WTC11 (cell line): ENCODE data around the gene SMC5. TPM values are rescaled to one million over a fixed set of nuclear protein-coding genes. Genes with fewer than 3 reads are reported as not detected.

Experiments
- AR ChIP-seq: fragments of 250-450 bp; sonication (Bioruptor Pico); IDR thresholded peaks from 2 replicates; pipeline ENCODE4 v1.9.0; 2021; ENCODE audit warnings: mild to moderate bottlenecking
- FOXP1 ChIP-seq: sonication (generic); formaldehyde crosslinking; IDR thresholded peaks from 2 replicates; pipeline ENCODE4 v1.8.0; 2022; ENCODE audit warnings: missing genetic modification reagents, mild to moderate bottlenecking, moderate library complexity, borderline replicate concordance
- FOXP4 ChIP-seq: sonication (generic); formaldehyde crosslinking; IDR thresholded peaks from 2 replicates; pipeline ENCODE4 v1.8.0; 2022; ENCODE audit warnings: mild to moderate bottlenecking, missing genetic modification reagents
- KAT7 ChIP-seq: sonication (generic); formaldehyde crosslinking; IDR thresholded peaks from 2 replicates; pipeline ENCODE4 v1.8.1; 2023; ENCODE audit warnings: missing genetic modification reagents, mild to moderate bottlenecking, borderline replicate concordance
- MLX ChIP-seq: sonication (generic); formaldehyde crosslinking; IDR thresholded peaks from 2 replicates; pipeline ENCODE4 v1.8.1; 2023; ENCODE audit warnings: mild to moderate bottlenecking, missing genetic modification reagents, moderate library complexity
- MXD4 ChIP-seq: fragments of 250-450 bp; sonication (Bioruptor Pico); IDR thresholded peaks from 2 replicates; pipeline ENCODE4 v1.8.0; 2021; ENCODE audit warnings: mild to moderate bottlenecking, moderate library complexity, borderline replicate concordance
- NFYB ChIP-seq: sonication (generic); formaldehyde crosslinking; conservative IDR thresholded peaks from 2 replicates; pipeline ENCODE4 v1.8.0; 2022; ENCODE audit warnings: low read depth, missing genetic modification reagents
- NR2C2 ChIP-seq: sonication (generic); formaldehyde crosslinking; IDR thresholded peaks from 2 replicates; pipeline ENCODE4 v1.8.0; 2022; ENCODE audit warnings: mild to moderate bottlenecking, missing genetic modification reagents
- PREB ChIP-seq: sonication (generic); formaldehyde crosslinking; IDR thresholded peaks from 2 replicates; pipeline ENCODE4 v1.8.1; 2022; ENCODE audit warnings: mild to moderate bottlenecking, missing genetic modification reagents, moderate library complexity, borderline replicate concordance
- SP1 ChIP-seq: sonication (generic); formaldehyde crosslinking; conservative IDR thresholded peaks from 2 replicates; pipeline ENCODE4 v1.8.1; 2022; ENCODE audit warnings: missing genetic modification reagents
- TEAD1 ChIP-seq: sonication (generic); formaldehyde crosslinking; IDR thresholded peaks from 2 replicates; pipeline ENCODE4 v1.8.0; 2022; ENCODE audit warnings: mild to moderate bottlenecking, missing genetic modification reagents
- USF1 ChIP-seq: sonication (generic); formaldehyde crosslinking; IDR thresholded peaks from 2 replicates; pipeline ENCODE4 v1.8.0; 2022; ENCODE audit warnings: mild to moderate bottlenecking, missing genetic modification reagents
- ZNF281 ChIP-seq: sonication (generic); formaldehyde crosslinking; IDR thresholded peaks from 2 replicates; pipeline ENCODE4 v1.8.0; 2023; ENCODE audit warnings: mild to moderate bottlenecking, missing genetic modification reagents
- ZNF425 ChIP-seq: fragments of 250-450 bp; sonication (Bioruptor Pico); conservative IDR thresholded peaks from 2 replicates; pipeline ENCODE4 v1.9.0; 2021; ENCODE audit warnings: mild to moderate bottlenecking
- total RNA-seq: library from RNA; stranded (reverse); gene quantifications from 3 replicates; pipeline ENCODE4 v1.2.3, GENCODE V29; 2021

SMC5 gene
- total RNA-seq, 1 experiment from 2014 or later, result 20.2 TPM

GRCh38 chr9:70258692-70259511 lies at the start of gene SMC5 (continued):
- 0 out of 2 replicates have a peak, but pooled peaks have one; percentile 15 for TF ChIP-seq PREB (CRISPR knock-in tag)
- peak; percentile 71; the same call in 1 of the 2 replicates for TF ChIP-seq KAT7 (CRISPR knock-in tag)
- TF ChIP-seq FOXP1 (CRISPR knock-in tag), result peak; percentile 94
- TF ChIP-seq TEAD1 (CRISPR knock-in tag), result no peak; the same call in 1 of the 2 replicates
- TF ChIP-seq FOXP4 (CRISPR knock-in tag), result peak; percentile 93
- TF ChIP-seq USF1 (CRISPR knock-in tag), result no peak; the same call in 1 of the 2 replicates
- TF ChIP-seq ZNF281, result no peak
- no peak for TF ChIP-seq ZNF425
- no peak for TF ChIP-seq MLX
- peak; percentile 90 for TF ChIP-seq SP1
- no peak; the same call in 1 of the 2 replicates for TF ChIP-seq NFYB (CRISPR knock-in tag)
- TF ChIP-seq MXD4 (CRISPR knock-in tag), result no peak
- no peak for TF ChIP-seq AR
- TF ChIP-seq NR2C2 (CRISPR knock-in tag), result no peak
